ENCODE data around the gene ABLIM1.

- TF ChIP-seq CTCF (IDR thresholded peaks at IDR 0.05), result no peak
- no peak for TF ChIP-seq ZFX (IDR thresholded peaks at IDR 0.05; ENCODE audit: borderline replicate concordance)
These were observed 100.2 kb downstream of the ABLIM1 start for GRCh38 chr10:114557854-114558253.

All from 22Rv1 (cell line).